ENCODE results near the gene AURKA.

Gene AURKA

GRCh38 chr20:56348305-56348693 is 43.7 kb downstream of the AURKA start:
- Histone ChIP-seq H3K27me3 (ENCODE audit: insufficient read depth, low read length, poor library complexity, severe bottlenecking) (no peaks in the 10 kb centered on the region), H3K9me3 (ENCODE audit: insufficient read depth, low read depth, low read length) (no peaks in the 10 kb centered on the region), H3F3A (ENCODE audit: low read depth) (no peaks in the 10 kb centered on the region), H3K36me3 (ENCODE audit: insufficient read depth, low read length) (no peaks in the 10 kb centered on the region), H3K4me2 (ENCODE audit: low read depth, low read length, poor library complexity, severe bottlenecking) (no peak overlapping the region), H3K9ac (ENCODE audit: low read depth, low read length, poor library complexity, severe bottlenecking) (no peak overlapping the region), H3K9me2 (replicated peaks; ENCODE audit: low read depth, low read length) (no peaks in the 10 kb centered on the region), H4K20me1 (ENCODE audit: insufficient read depth, low read length, poor library complexity, severe bottlenecking) (no peaks in the 10 kb centered on the region), H2AFZ (ENCODE audit: low read length) (no peak overlapping the region), H3K79me2 (ENCODE audit: insufficient read depth, low read length) (no peaks in the 10 kb centered on the region), H3K4me1 (ENCODE audit: insufficient read depth, low read length, poor library complexity, severe bottlenecking) (no peaks in the 10 kb centered on the region), H3K4me3 (ENCODE audit: low read length, poor library complexity, severe bottlenecking) (no peak overlapping the region)
- TF ChIP-seq CTCF (conservative IDR thresholded peaks at IDR 0.05; ENCODE audit: low read length) (no peak), EZH2phosphoT487 (IDR thresholded peaks at IDR 0.05; ENCODE audit: borderline replicate concordance) (no peak)

- TF ChIP-seq CTCF (conservative IDR thresholded peaks at IDR 0.05; ENCODE audit: low read length) (no peak), EZH2phosphoT487 (IDR thresholded peaks at IDR 0.05; ENCODE audit: borderline replicate concordance) (no peak)
- Histone ChIP-seq H2AFZ (ENCODE audit: low read length) (no peak overlapping the region), H3K4me1 (ENCODE audit: insufficient read depth, low read length, poor library complexity, severe bottlenecking) (no peaks in the 10 kb centered on the region), H3K4me3 (ENCODE audit: low read length, poor library complexity, severe bottlenecking) (no peak overlapping the region), H3K4me2 (ENCODE audit: low read depth, low read length, poor library complexity, severe bottlenecking) (no peak overlapping the region), H3K9me3 (ENCODE audit: insufficient read depth, low read depth, low read length) (no peaks in the 10 kb centered on the region), H4K20me1 (ENCODE audit: insufficient read depth, low read length, poor library complexity, severe bottlenecking) (no peaks in the 10 kb centered on the region), H3K36me3 (ENCODE audit: insufficient read depth, low read length) (no peaks in the 10 kb centered on the region), H3F3A (ENCODE audit: low read depth) (no peaks in the 10 kb centered on the region), H3K9ac (ENCODE audit: low read depth, low read length, poor library complexity, severe bottlenecking) (no peak overlapping the region), H3K9me2 (replicated peaks; ENCODE audit: low read depth, low read length) (no peaks in the 10 kb centered on the region), H3K79me2 (ENCODE audit: insufficient read depth, low read length) (no peaks in the 10 kb centered on the region), H3K27me3 (ENCODE audit: insufficient read depth, low read length, poor library complexity, severe bottlenecking) (no peaks in the 10 kb centered on the region)
These were observed 44.2 kb downstream of the AURKA start for GRCh38 chr20:56347628-56348304.

- no peak overlapping the region for H2AFZ ChIP-seq (ENCODE audit: low read length)
- H3K4me3 ChIP-seq (ENCODE audit: low read length, poor library complexity, severe bottlenecking) = no peak overlapping the region
- no peaks in the 10 kb centered on the region for H3F3A ChIP-seq (ENCODE audit: low read depth)
- TF ChIP-seq CTCF (conservative IDR thresholded peaks at IDR 0.05; ENCODE audit: low read length) = no peak
- TF ChIP-seq EZH2phosphoT487 (IDR thresholded peaks at IDR 0.05; ENCODE audit: borderline replicate concordance) = no peak
- no peaks in the 10 kb centered on the region for H3K79me2 ChIP-seq (ENCODE audit: insufficient read depth, low read length)
- H3K9me3 ChIP-seq (ENCODE audit: insufficient read depth, low read depth, low read length) = no peaks in the 10 kb centered on the region
- H3K4me1 ChIP-seq (ENCODE audit: insufficient read depth, low read length, poor library complexity, severe bottlenecking) = no peaks in the 10 kb centered on the region
- no peaks in the 10 kb centered on the region for H3K36me3 ChIP-seq (ENCODE audit: insufficient read depth, low read length)
- no peaks in the 10 kb centered on the region for H4K20me1 ChIP-seq (ENCODE audit: insufficient read depth, low read length, poor library complexity, severe bottlenecking)
- no peak overlapping the region for H3K9ac ChIP-seq (ENCODE audit: low read depth, low read length, poor library complexity, severe bottlenecking)
- H3K9me2 ChIP-seq (replicated peaks; ENCODE audit: low read depth, low read length) = no peaks in the 10 kb centered on the region
- no peak overlapping the region for H3K4me2 ChIP-seq (ENCODE audit: low read depth, low read length, poor library complexity, severe bottlenecking)
- no peaks in the 10 kb centered on the region for H3K27me3 ChIP-seq (ENCODE audit: insufficient read depth, low read length, poor library complexity, severe bottlenecking)
These were observed 46.1 kb downstream of the AURKA start for GRCh38 chr20:56345911-56346310.

Measured in Loucy (cell line).